ENCODE data around the gene IFITM1. TPM values are rescaled to one million over a fixed set of nuclear protein-coding genes. Genes with fewer than 3 reads are reported as not detected.
A peak's percentile ranks its signal among the peaks of the same experiment; 100 is the strongest.

Gene IFITM1
- total and polyA plus RNA-seq, 2 of the 13 experiments (the other 11 are each of a cell fraction or from before 2014, with no cell fraction given) = 0.38 to 11.1 TPM

DNA sequence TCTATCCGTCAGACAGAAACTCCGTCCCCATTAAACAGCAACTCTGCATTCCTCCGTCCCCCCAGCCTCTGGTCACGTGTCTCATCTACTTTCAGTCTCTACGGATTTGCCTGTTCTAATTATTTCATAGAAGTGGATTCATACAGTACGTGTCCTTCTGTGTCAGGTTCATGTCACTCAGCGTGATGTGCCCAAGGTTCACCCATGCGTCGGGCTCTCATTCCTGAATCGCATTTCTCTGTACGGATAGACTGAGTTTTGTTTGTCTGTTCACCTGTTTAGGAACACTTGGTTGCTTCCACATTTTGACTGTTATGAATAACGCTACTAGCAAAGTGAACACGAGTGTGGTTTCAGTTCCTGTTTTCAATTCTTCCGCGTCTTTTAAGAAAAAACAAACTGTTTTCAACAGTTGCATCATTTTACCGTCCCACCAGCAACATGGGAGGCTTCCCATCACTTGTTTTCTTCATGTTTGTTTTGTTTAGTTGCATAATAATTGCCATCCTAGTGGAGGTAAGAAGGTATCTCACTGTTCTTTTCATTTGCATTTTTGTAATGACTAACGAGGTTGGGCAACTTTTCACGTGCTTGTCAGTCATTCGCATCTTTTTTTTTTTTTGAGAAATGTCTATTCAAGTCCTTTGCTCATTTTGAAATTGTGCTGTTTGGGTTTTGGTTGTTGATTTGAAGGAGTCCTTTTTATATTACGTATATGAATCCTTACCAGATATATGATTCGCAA is 44.5 kb upstream of the IFITM1 start (continued):
- TF ChIP-seq, protein P1, sequence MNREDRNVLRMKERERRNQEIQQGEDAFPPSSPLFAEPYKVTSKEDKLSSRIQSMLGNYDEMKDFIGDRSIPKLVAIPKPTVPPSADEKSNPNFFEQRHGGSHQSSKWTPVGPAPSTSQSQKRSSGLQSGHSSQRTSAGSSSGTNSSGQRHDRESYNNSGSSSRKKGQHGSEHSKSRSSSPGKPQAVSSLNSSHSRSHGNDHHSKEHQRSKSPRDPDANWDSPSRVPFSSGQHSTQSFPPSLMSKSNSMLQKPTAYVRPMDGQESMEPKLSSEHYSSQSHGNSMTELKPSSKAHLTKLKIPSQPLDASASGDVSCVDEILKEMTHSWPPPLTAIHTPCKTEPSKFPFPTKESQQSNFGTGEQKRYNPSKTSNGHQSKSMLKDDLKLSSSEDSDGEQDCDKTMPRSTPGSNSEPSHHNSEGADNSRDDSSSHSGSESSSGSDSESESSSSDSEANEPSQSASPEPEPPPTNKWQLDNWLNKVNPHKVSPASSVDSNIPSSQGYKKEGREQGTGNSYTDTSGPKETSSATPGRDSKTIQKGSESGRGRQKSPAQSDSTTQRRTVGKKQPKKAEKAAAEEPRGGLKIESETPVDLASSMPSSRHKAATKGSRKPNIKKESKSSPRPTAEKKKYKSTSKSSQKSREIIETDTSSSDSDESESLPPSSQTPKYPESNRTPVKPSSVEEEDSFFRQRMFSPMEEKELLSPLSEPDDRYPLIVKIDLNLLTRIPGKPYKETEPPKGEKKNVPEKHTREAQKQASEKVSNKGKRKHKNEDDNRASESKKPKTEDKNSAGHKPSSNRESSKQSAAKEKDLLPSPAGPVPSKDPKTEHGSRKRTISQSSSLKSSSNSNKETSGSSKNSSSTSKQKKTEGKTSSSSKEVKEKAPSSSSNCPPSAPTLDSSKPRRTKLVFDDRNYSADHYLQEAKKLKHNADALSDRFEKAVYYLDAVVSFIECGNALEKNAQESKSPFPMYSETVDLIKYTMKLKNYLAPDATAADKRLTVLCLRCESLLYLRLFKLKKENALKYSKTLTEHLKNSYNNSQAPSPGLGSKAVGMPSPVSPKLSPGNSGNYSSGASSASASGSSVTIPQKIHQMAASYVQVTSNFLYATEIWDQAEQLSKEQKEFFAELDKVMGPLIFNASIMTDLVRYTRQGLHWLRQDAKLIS (CRISPR knock-in tag; IDR thresholded peaks at IDR 0.05) = no peak
- TF ChIP-seq GTF2F1 (IDR thresholded peaks at IDR 0.05; ENCODE audit: low read length) (no peak), PRDM10 (CRISPR knock-in tag; IDR thresholded peaks at IDR 0.05; ENCODE audit: low read depth) (peak; percentile 84; the same call in 1 of the 2 replicates)
